Measurements from ENCODE around the gene XKR7.

- TF ChIP-seq POLR2AphosphoS5 (IDR thresholded peaks at IDR 0.05): no peak
- TF ChIP-seq CTCF (IDR thresholded peaks at IDR 0.05): no peak
- no peak for TF ChIP-seq POLR2A (IDR thresholded peaks at IDR 0.05)
- TF ChIP-seq EP300 (IDR thresholded peaks at IDR 0.05): no peak
Measured at GRCh38 chr20:31989030-31989645, 21.2 kb downstream of the XKR7 start.
